ENCODE measurements around the gene SYNDIG1. TPM values are rescaled to one million over a fixed set of nuclear protein-coding genes. Genes with fewer than 3 reads are reported as not detected.

The SYNDIG1 gene
- total and polyA plus RNA-seq, 9 of the 15 experiments (the other 6 are each of a cell fraction or from before 2014, with no cell fraction given) = not detected

- TF ChIP-seq MYC (IDR thresholded peaks at IDR 0.05; ENCODE audit: low read depth, low read length) (no peak), MYC (CRISPR knock-in tag; IDR thresholded peaks at IDR 0.05; ENCODE audit: borderline replicate concordance, low read depth) (no peak), DLX4 (CRISPR knock-in tag; IDR thresholded peaks at IDR 0.05) (no peak), MTA1 (IDR thresholded peaks at IDR 0.05; ENCODE audit: borderline replicate concordance) (no peak), GATA2 (CRISPR knock-in tag; IDR thresholded peaks at IDR 0.05) (no peak), HNRNPL (IDR thresholded peaks at IDR 0.05; ENCODE audit: low read depth, low read length) (no peak), HMG20A (CRISPR knock-in tag; conservative IDR thresholded peaks at IDR 0.05) (no peak), RBM25 (IDR thresholded peaks at IDR 0.05; ENCODE audit: low read depth, low read length, severe bottlenecking) (no peak), ZFP91 (CRISPR knock-in tag; IDR thresholded peaks at IDR 0.05) (no peak)
Observed at GRCh38 chr20:24587384-24588046, 118.1 kb downstream of the SYNDIG1 start (continued).
